ENCODE data around the gene NXF1.
"Not testable (repeated sequence)": the region's sequence is repeated elsewhere in the genome, so short reads cannot be mapped to it uniquely, and the experiment has no call there.

NXF1 gene

DNA sequence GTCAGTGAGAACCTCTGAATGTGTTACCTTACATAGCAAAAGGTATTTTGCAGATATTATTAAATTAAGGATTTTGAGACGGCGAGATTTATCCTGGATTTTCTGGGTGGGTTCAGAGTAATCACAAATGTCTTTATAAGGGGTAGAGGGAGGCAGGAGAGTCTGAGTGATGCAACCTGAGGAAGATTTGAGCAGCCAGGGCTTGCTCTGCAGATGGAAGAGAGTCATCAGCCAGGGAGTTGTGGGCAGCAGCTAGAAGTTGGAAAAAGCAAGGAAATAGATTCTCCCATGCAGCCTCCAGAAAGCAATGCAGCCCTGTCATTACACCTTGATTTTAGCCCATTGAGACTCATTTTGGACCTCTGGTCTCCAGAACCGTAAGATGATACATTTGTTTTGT, 38.2 kb upstream of the NXF1 start:
- no peak overlapping the region for H3K27ac ChIP-seq (ENCODE audit: low read depth, low read length)
- H3K4me1 ChIP-seq (ENCODE audit: control insufficient read depth, insufficient read depth, low read length, unreplicated experiment): peaks cover 9% of the 10 kb centered on the region
- H3K27me3 ChIP-seq (ENCODE audit: insufficient read depth, low read length): no peaks in the 10 kb centered on the region
- H2AFZ ChIP-seq (ENCODE audit: low read length, unreplicated experiment): no peak overlapping the region
- H3K36me3 ChIP-seq (ENCODE audit: insufficient read depth, low read length): no peaks in the 10 kb centered on the region
- no peak overlapping the region for H3K4me3 ChIP-seq (ENCODE audit: low read depth, low read length)
- peaks cover 9% of the 10 kb centered on the region for H3K79me2 ChIP-seq (ENCODE audit: control insufficient read depth, insufficient read depth, low read length, unreplicated experiment)

DNA sequence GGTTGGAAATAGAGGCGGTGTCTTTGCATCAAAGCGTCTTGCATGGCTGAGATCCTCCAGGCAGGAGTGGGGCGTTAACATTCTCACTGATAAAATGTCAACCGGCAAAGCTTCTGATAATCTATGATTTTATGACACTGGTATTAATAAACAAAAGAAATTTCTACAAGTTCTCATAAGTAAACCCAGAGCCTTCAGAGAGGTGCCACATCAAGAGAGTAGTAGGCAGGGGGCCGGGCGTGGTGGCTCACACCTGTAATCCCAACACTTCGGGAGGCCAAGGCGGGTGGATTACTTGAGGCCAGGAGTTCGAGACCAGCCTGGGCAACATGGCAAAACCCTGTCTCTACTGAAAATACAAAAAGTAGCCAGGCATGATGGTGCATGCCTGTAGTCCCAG, 37.7 kb upstream of the NXF1 start:
- H3K36me3 ChIP-seq (ENCODE audit: insufficient read depth, low read length); H3K27me3 ChIP-seq (ENCODE audit: insufficient read depth, low read length); H3K27ac ChIP-seq (ENCODE audit: low read depth, low read length); H3K4me1 ChIP-seq (ENCODE audit: control insufficient read depth, insufficient read depth, low read length, unreplicated experiment); H3K4me3 ChIP-seq (ENCODE audit: low read depth, low read length): not testable (repeated sequence)
- peak overlapping the region; percentile 80 for H2AFZ ChIP-seq (ENCODE audit: low read length, unreplicated experiment)
- peaks cover 12% of the 10 kb centered on the region for H3K79me2 ChIP-seq (ENCODE audit: control insufficient read depth, insufficient read depth, low read length, unreplicated experiment)

DNA sequence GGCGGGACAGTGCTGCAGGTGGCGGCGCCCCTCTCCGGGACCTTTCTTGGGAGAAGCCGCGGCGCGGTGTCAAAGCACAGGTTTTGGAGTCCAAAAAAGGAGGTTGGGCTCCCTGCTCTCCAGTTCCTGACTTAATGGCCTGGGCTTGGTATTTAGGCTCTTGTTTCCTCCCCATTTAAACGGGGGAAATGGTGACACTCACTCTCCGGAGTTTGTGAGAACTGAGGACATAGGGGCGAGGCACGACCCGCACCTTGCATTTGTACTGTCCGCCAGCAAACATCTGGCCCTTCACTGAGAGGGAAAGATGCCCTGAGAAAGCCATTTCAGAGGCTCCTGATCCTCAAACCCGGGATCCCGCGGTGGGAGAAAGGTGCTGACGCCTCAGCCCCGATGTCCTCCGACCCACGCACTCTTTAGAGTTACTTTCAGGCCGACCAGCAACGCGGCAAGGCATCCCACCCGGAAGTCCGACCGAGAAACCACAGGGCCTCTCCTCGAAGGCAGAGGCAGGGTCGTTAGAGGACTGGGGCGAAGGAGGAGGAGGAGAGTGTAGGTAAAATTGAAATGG, 37.0 kb upstream of the NXF1 start:
- Histone ChIP-seq H3K27me3 (ENCODE audit: insufficient read depth, low read length) (no peaks in the 10 kb centered on the region), H3K36me3 (ENCODE audit: insufficient read depth, low read length) (no peaks in the 10 kb centered on the region), H3K79me2 (ENCODE audit: control insufficient read depth, insufficient read depth, low read length, unreplicated experiment) (peaks cover 18% of the 10 kb centered on the region), H3K4me3 (ENCODE audit: low read depth, low read length) (peak overlapping the region; percentile 75), H3K27ac (ENCODE audit: low read depth, low read length) (peak overlapping the region; percentile 97), H2AFZ (ENCODE audit: low read length, unreplicated experiment) (peak overlapping the region; percentile 80), H3K4me1 (ENCODE audit: control insufficient read depth, insufficient read depth, low read length, unreplicated experiment) (peaks cover 9% of the 10 kb centered on the region)

DNA sequence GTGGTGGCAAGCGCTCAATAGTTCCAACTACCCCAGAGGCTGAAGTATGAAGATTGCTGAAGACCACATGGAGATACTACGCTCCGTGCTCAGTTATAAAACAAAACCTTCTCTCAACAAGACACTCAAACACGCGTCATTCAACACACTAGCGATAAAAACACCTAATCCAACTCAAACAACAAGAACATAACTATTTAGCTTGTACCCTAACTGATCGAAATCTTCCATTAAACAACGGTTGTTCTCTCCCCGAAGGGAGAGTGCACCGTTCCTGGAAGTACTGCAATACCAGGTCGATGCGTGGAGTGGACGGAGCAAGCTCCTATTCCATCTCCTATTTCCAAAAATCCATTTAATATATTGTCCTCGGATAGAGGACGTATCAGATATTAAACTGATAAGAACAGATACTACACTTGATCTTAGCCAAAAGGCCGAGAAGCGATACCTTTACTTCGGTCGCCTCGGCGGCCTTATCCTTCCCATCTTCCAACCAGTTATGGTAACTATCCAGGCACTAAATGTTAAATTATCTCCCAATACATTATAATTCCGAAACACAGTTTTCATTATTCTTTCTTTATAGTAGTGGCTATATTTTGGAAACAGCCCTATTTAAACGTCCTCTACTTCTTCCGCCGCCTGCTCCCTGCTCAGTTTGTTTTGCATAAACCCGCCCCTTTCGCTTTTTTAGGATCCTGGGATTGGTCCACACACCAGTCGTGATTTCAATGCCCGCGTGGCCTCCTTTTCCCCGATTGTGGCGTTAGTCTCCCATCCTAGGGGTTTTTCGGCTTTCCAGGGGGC, 36.3 kb upstream of the NXF1 start:
- Histone ChIP-seq H3K79me2 (ENCODE audit: control insufficient read depth, insufficient read depth, low read length, unreplicated experiment) (peaks cover 18% of the 10 kb centered on the region), H3K4me3 (ENCODE audit: low read depth, low read length) (peak overlapping the region; percentile 75), H3K27me3 (ENCODE audit: insufficient read depth, low read length) (no peaks in the 10 kb centered on the region), H3K27ac (ENCODE audit: low read depth, low read length) (peak overlapping the region; percentile 97), H3K36me3 (ENCODE audit: insufficient read depth, low read length) (no peaks in the 10 kb centered on the region), H2AFZ (ENCODE audit: low read length, unreplicated experiment) (peak overlapping the region; percentile 80), H3K4me1 (ENCODE audit: control insufficient read depth, insufficient read depth, low read length, unreplicated experiment) (peaks cover 9% of the 10 kb centered on the region)

DNA sequence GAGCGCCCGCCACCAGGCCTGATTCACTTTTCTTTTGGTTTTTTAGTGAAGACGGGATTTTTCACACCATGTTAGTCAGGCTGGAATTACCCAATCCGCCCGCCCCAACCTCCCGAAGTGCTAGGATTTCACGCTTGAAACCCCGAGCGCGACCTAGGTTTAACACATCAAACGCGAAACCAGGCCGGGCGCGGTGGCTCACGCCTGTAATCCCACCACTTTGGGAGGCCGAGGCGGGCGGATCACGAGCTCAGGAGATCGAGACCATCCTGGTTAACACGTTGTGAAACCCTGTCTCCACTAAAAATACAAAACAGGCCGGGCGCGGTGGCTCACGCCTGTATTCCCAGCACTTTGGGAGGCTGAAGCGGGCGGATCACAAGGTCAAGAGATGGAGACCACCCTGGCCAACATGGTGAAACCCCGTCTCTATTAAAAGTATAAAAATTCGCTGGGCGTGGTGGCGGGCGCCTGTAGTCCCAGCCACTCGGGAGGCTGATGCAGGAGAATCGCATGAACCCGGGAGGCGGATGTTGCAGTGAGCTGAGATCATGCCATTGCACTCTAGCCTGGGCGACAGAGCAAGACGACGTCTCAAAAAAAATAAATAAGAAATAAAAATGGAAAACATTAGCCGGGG, 35.6 kb upstream of the NXF1 start:
- not testable (repeated sequence) for H3K36me3 ChIP-seq (ENCODE audit: insufficient read depth, low read length)

DNA sequence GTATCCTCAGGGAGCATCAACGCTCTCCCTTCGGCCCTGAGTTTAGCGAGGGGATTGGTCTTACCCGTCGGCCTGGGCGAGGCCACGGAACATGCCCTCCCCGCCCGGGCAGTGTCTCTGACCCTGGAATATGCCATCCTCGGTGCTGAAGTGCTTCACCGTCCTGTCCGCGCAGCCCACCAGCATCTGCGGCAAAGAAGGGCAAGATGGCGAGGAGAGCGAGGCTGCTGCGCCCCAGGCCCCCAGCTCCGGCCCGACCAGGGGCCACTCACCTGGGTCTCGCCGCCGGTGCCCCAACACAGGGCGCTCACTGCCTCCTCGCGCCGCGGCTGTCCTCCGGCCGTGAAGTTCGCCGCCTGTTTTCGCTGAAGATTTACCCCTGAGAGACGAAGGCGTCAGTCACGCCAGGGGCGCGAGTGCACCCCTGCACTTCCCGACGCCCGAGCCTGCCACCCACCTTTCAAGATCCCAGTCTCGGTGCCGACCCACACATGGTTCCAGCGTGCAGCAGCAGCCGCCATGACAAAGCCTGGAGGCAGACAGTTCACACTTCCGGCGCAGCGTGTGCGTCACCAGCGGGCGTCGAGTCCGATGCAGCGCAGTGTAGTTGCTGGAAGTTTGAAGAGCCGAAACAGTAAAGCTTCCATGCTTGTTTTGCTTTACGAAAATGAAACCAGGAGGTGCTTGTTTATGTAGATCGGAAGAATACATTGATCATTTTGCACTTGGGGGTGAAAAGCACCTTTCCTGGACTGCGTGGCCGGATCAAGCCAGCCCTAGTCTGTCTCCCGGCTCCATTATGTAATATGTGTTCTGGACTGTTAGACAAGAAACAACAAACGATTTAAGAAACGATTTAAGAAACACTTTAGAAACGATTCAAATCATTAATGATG, 34.1 kb upstream of the NXF1 start, which contains the start of gene WDR74:
TSS of gene WDR74 (minus strand) at position 541 of the 896 bp plus-strand sequence. CDS start at position 521, 20 bp downstream.
- H2AFZ ChIP-seq (ENCODE audit: low read length, unreplicated experiment): peak within 1 kb of the TSS; percentile 64
- H3K27me3 ChIP-seq (ENCODE audit: insufficient read depth, low read length): no peaks in the 10 kb centered on the region
- peaks cover 9% of the 10 kb centered on the region for H3K4me1 ChIP-seq (ENCODE audit: control insufficient read depth, insufficient read depth, low read length, unreplicated experiment)
- peak within 1 kb of the TSS; percentile 93 for H3K4me3 ChIP-seq (ENCODE audit: low read depth, low read length)
- no peaks in the 10 kb centered on the region for H3K36me3 ChIP-seq (ENCODE audit: insufficient read depth, low read length)
- peak within 1 kb of the TSS; percentile 97 for H3K27ac ChIP-seq (ENCODE audit: low read depth, low read length)
- H3K79me2 ChIP-seq (ENCODE audit: control insufficient read depth, insufficient read depth, low read length, unreplicated experiment): peaks cover 22% of the 10 kb centered on the region

More for the DNA sequence above, 35.6 kb upstream of the NXF1 start:
- not testable (repeated sequence) for H2AFZ ChIP-seq (ENCODE audit: low read length, unreplicated experiment); H3K27me3 ChIP-seq (ENCODE audit: insufficient read depth, low read length); H3K4me1 ChIP-seq (ENCODE audit: control insufficient read depth, insufficient read depth, low read length, unreplicated experiment)
- Histone ChIP-seq H3K4me3 (ENCODE audit: low read depth, low read length) (peak overlapping the region; percentile 93), H3K27ac (ENCODE audit: low read depth, low read length) (peak overlapping the region; percentile 97), H3K79me2 (ENCODE audit: control insufficient read depth, insufficient read depth, low read length, unreplicated experiment) (peaks cover 18% of the 10 kb centered on the region)

DNA sequence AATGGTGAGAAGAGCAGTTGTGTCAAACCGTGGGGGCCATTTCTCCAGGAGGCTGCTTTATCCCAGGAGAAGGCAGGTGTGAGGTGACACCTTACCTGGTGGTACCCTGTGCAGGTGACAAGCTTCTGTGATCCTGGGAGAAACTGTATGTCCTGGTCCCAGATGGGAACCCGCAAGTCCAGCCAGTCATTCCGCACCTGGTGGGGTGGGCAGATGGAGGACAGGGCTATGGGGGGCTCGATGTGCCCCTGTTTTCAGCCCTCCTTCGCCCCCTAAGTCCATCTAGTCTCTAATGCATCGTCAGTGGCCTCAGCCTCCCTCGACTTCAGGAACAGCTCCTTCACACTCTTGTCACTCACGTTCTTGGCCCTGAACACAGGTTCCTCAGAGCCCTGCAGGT, 30.1 kb upstream of the NXF1 start:
- no peak overlapping the region for H2AFZ ChIP-seq (ENCODE audit: low read length, unreplicated experiment)
- H3K79me2 ChIP-seq (ENCODE audit: control insufficient read depth, insufficient read depth, low read length, unreplicated experiment): peaks cover 33% of the 10 kb centered on the region

DNA sequence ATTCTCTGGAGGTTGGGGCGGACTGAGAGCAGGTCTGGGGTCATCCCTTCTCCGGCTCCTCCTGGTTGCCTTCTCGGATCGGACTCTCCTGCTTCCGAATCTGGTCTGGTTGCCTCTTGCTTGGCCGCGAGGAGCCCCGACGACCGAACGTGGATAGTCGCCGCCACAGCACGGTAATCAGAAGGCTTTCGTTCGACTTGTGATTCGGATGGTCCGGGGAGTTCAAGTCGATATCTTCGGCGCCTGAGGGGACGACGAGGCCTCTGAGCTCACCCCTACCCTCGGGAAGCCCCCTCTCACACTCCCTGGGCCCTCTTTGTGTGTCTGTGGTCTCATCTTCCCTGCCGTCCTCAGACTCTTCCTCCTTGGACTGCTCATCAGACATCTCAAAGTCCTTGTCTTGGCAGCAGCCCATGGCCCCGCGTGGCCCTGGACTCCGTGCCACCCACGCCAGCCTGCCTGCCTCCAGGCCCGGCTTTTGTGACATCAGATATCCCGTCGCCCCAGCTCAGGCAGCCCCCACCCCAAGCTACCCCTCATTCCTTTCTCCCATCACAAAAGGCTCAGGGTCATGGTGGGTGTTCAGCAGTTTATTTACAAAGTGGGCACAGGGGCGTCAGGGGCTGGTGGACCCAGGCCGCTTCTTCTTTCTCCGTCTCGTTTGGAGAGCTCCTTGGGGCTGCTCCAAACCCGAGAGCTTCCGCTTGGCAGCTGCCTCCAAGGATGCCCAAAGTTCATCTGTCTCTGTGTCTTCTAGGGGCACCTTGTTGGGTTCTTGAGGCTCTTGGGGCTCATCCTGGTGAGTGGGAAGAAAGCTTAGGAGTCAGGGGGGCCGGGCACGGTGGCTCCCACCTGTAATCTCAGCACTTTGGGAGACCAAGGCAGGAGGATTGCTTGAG, 27.3 kb upstream of the NXF1 start, which contains the start of gene TEX54:
TSS of gene TEX54 (minus strand) at position 506 of the 899 bp plus-strand sequence.
- peak within 1 kb of the TSS; percentile 86 for H3K27ac ChIP-seq (ENCODE audit: low read depth, low read length)

More for the DNA sequence above, 30.1 kb upstream of the NXF1 start:
- H3K4me3 ChIP-seq (ENCODE audit: low read depth, low read length): no peak overlapping the region
- H3K4me1 ChIP-seq (ENCODE audit: control insufficient read depth, insufficient read depth, low read length, unreplicated experiment): peaks cover 10% of the 10 kb centered on the region
- no peak overlapping the region for H3K27ac ChIP-seq (ENCODE audit: low read depth, low read length)
- H3K36me3 ChIP-seq (ENCODE audit: insufficient read depth, low read length): no peaks in the 10 kb centered on the region
- no peaks in the 10 kb centered on the region for H3K27me3 ChIP-seq (ENCODE audit: insufficient read depth, low read length)

DNA sequence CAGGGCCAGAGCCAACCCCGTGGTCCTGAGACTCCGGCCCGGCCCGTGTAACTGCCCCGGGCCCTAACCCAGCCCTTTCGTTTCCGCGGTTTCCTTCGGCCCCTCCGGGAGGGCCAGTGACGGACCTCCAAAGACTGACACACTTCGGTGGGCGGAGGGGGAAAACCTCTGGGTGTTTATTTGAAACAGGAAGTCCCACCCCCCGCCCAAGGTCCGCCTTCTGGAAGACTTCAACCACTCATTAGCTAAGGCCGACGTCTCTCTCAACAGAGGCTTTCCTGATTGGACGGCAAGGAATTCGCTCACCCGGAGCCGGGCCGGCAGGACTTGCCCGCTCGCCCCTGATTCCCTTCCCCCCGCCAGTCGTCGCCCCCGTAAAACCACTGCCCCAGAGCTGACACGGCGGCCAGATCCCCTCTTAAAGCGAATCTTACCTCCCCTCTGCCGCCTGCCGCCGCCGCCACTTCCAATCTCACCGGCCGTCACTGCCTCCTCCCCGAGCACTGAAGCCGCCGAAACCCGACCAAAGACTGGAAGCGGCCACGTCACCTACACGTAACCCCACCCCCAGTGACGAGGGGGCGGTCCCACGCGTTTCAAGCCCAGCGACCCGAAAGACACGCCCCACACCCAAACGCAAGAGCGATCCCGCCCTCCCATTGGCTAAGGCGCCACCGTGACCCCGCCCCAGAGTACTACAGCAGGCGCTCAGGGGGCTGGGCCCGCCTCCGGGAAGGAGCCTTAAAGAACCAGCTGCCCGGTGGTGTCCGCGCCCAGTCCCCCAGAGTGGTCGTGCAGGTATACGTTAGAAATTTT, 26.5 kb upstream of the NXF1 start, which contains the start of gene STX5:
TSS of gene STX5 (minus strand) at position 532 of the 816 bp plus-strand sequence. CDS start 808 bp downstream, outside the sequence.
- Histone ChIP-seq H3K27me3 (ENCODE audit: insufficient read depth, low read length) (no peaks in the 10 kb centered on the region), H3K4me1 (ENCODE audit: control insufficient read depth, insufficient read depth, low read length, unreplicated experiment) (peaks cover 13% of the 10 kb centered on the region), H2AFZ (ENCODE audit: low read length, unreplicated experiment) (peak within 1 kb of the TSS; percentile 58), H3K27ac (ENCODE audit: low read depth, low read length) (peak within 1 kb of the TSS; percentile 86), H3K36me3 (ENCODE audit: insufficient read depth, low read length) (0 out of 2 replicates have a peak, but pooled peaks cover 2% of the 10 kb centered on the region), H3K79me2 (ENCODE audit: control insufficient read depth, insufficient read depth, low read length, unreplicated experiment) (peaks cover 46% of the 10 kb centered on the region), H3K4me3 (ENCODE audit: low read depth, low read length) (peak within 1 kb of the TSS; percentile 97)

More for the DNA sequence above, 27.3 kb upstream of the NXF1 start, which contains the start of gene TEX54:
- Histone ChIP-seq H3K79me2 (ENCODE audit: control insufficient read depth, insufficient read depth, low read length, unreplicated experiment) (peaks cover 40% of the 10 kb centered on the region), H3K27me3 (ENCODE audit: insufficient read depth, low read length) (no peaks in the 10 kb centered on the region), H2AFZ (ENCODE audit: low read length, unreplicated experiment) (peak within 1 kb of the TSS; percentile 58), H3K4me1 (ENCODE audit: control insufficient read depth, insufficient read depth, low read length, unreplicated experiment) (peaks cover 13% of the 10 kb centered on the region), H3K36me3 (ENCODE audit: insufficient read depth, low read length) (no peaks in the 10 kb centered on the region), H3K4me3 (ENCODE audit: low read depth, low read length) (peak within 1 kb of the TSS; percentile 97)
